Endothelial cell (in vitro differentiated cells): Measurements from ENCODE around the gene PGK1. TPM values are rescaled to one million over a fixed set of nuclear protein-coding genes. Genes with fewer than 3 reads are reported as not detected.
"Not testable (repeated sequence)": the region's sequence is repeated elsewhere in the genome, so short reads cannot be mapped to it uniquely, and the experiment has no call there.

Experiments used
- DNase-seq: peaks from one replicate; pipeline ENCODE4 v3.0.0; 2021; ENCODE audit warnings: low spot score
- H3K27ac Mint-ChIP-seq: one replicate; pipeline ENCODE4 v1.8.0; 2021; ENCODE audit warnings: mixed read lengths, inconsistent platforms; ENCODE audit not compliant: unreplicated experiment
- H3K27me3 Mint-ChIP-seq: one replicate; pipeline ENCODE4 v1.8.0; 2021; ENCODE audit warnings: mild to moderate bottlenecking, moderate library complexity, mixed read lengths, inconsistent platforms; ENCODE audit not compliant: unreplicated experiment
- H3K36me3 Mint-ChIP-seq: one replicate; pipeline ENCODE4 v1.8.0; 2021; ENCODE audit warnings: mild to moderate bottlenecking, low read depth, mixed read lengths, inconsistent platforms; ENCODE audit not compliant: unreplicated experiment
- H3K4me1 Mint-ChIP-seq: one replicate; pipeline ENCODE4 v1.8.0; 2021; ENCODE audit warnings: mild to moderate bottlenecking, mixed read lengths, inconsistent platforms; ENCODE audit not compliant: unreplicated experiment
- H3K4me3 Mint-ChIP-seq: one replicate; pipeline ENCODE4 v1.8.0; 2021; ENCODE audit warnings: mild to moderate bottlenecking, mixed read lengths, inconsistent platforms; ENCODE audit not compliant: unreplicated experiment
- H3K9me3 Mint-ChIP-seq: one replicate; pipeline ENCODE4 v1.8.0; 2021; ENCODE audit warnings: mixed read lengths, inconsistent platforms; ENCODE audit not compliant: unreplicated experiment
- CTCF ChIP-seq: fragments of 200-600 bp; sonication (generic); IDR thresholded peaks from one replicate; pipeline ENCODE4 v1.5.0; 2021; ENCODE audit warnings: antibody characterized with exemption; ENCODE audit not compliant: unreplicated experiment
- long read RNA-seq: library from polyadenylated mRNA; unstranded; transcript quantifications from one replicate; pipeline ENCODE4 v2.0.0, GENCODE V29; 2020; ENCODE audit not compliant: unreplicated experiment
- total RNA-seq: library from RNA; stranded (reverse); fragmentation: NEBNext Ultra II Directional; extraction: Animal tissue kit (Norgen Biotek cat#: 25700); gene quantifications from one replicate; pipeline ENCODE4 v1.2.1, GENCODE V29; 2021; ENCODE audit not compliant: unreplicated experiment

Gene PGK1
- 380 TPM for total RNA-seq
- long read RNA-seq, full-length matches to known transcripts = 1,016 of 1,044 reads
- long read RNA-seq, partial matches to known transcripts = 11 of 1,044 reads
- long read RNA-seq, other reads (novel, unspliced or antisense) = 17 of 1,044 reads

GRCh38 chrX:78103623-78104446 is at the start of gene PGK1:
PGK1 (plus strand) TSS chrX:78104248; CDS start chrX:78104341, 93 bp downstream.
- Mint-ChIP-seq H3K36me3 (no peaks in the 10 kb centered on the region), H3K27me3 (peaks cover 2% of the 10 kb centered on the region), H3K27ac (peak within 1 kb of the TSS; percentile 97), H3K4me3 (peak within 1 kb of the TSS; percentile 92), H3K9me3 (no peaks in the 10 kb centered on the region), H3K4me1 (peaks cover 29% of the 10 kb centered on the region)
- no peak for TF ChIP-seq CTCF
- DNase-seq = peak; percentile 86

- no peak for DNase-seq
- H3K9me3 Mint-ChIP-seq = no peaks in the 10 kb centered on the region
- no peak for TF ChIP-seq CTCF
- H3K27ac Mint-ChIP-seq = no peak overlapping the region
- H3K36me3 Mint-ChIP-seq = no peaks in the 10 kb centered on the region
- no peak overlapping the region for H3K4me3 Mint-ChIP-seq
- no peaks in the 10 kb centered on the region for H3K27me3 Mint-ChIP-seq
- no peaks in the 10 kb centered on the region for H3K4me1 Mint-ChIP-seq
Observed at GRCh38 chrX:78063687-78064086, 40.4 kb upstream of the PGK1 start.

GRCh38 chrX:78064152-78064551 is 39.9 kb upstream of the PGK1 start:
- H3K27ac Mint-ChIP-seq = no peak overlapping the region
- H3K27me3 Mint-ChIP-seq = no peaks in the 10 kb centered on the region
- TF ChIP-seq CTCF = no peak
- no peaks in the 10 kb centered on the region for H3K4me1 Mint-ChIP-seq
- no peak overlapping the region for H3K4me3 Mint-ChIP-seq
- no peak for DNase-seq
- H3K36me3 Mint-ChIP-seq = peaks cover 3% of the 10 kb centered on the region
- no peaks in the 10 kb centered on the region for H3K9me3 Mint-ChIP-seq

- DNase-seq, H3K4me3 Mint-ChIP-seq, H3K36me3 Mint-ChIP-seq, H3K27me3 Mint-ChIP-seq, H3K9me3 Mint-ChIP-seq, H3K4me1 Mint-ChIP-seq, H3K27ac Mint-ChIP-seq: not testable (repeated sequence)
Observed at GRCh38 chrX:78064698-78065601, 39.1 kb upstream of the PGK1 start.

GRCh38 chrX:78066110-78066509 is 37.9 kb upstream of the PGK1 start:
- Mint-ChIP-seq H3K4me1 (no peaks in the 10 kb centered on the region), H3K27me3 (no peaks in the 10 kb centered on the region), H3K4me3 (no peak overlapping the region), H3K9me3 (no peaks in the 10 kb centered on the region), H3K36me3 (peaks cover 3% of the 10 kb centered on the region), H3K27ac (no peak overlapping the region)
- no peak for TF ChIP-seq CTCF
- no peak for DNase-seq
